HG02973 (cell line): ENCODE results near the gene DSTN.
A peak's percentile ranks its signal among the peaks of the same experiment; 100 is the strongest.

Source experiments
- ATAC-seq: cut with Tn5 transposase; IDR thresholded peaks from one replicate; pipeline ENCODE4 v1.9.1; 2021; ENCODE audit warnings: moderate library complexity; ENCODE audit not compliant: unreplicated experiment

Gene DSTN

DNA sequence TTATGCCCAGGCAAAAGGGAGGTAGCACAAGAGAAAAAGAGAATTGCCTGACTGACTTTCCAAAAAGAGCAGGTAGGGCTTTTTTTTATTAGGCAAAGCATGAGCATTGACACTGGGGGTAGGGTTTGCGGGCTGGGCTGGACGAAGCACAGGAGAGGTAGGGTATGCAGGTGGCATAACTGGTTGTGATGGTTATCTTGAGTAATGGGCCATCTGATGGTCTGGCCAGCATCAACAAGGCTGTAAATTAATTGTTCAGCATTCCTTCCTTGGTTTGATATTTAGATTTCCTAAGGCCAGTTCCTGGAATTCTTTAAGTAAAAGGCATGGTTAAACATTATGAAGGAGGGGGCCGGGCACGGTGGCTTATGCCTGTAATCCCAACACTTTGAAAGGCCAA, 24.7 kb upstream of the DSTN start:
- no peak for ATAC-seq

DNA sequence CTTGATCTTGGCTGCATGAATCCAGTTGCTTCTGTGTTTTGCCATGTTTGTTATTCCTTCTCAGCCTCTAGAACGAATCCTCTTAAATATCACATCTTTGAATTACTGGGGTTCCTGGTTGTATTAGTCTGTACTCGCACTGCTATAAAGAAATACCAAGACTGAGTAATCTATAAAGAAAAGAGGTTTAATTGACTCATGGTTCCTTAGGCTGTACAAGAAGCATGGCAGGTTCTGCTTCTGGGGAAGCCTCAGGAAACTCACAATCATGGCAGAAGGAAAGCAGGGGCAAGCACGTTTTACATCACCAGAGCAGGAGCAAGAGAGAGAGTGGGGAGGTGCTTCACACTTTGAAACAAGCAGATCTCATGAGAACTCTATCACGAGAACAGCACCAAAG, 20.7 kb upstream of the DSTN start:
- ATAC-seq = no peak

DNA sequence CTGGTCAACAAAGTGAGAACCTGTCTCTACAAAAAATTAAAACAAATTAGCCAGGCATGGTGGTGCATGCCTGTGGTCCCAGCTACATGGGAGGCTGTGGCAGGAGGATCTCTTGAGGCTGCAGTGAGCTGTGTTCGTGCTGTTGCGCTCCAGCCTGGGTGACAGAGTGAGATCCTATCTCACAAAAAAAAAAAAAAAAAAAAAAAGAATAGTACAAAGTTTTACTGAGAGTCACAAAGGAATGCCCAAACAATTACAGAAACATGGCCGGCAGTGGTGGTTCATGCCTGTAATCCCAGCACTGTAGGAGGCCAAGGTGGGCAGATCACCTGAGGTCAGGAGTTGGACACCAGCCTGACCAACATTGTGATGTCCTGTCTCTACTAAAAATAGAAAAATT, 14.8 kb upstream of the DSTN start:
- ATAC-seq = no peak

DNA sequence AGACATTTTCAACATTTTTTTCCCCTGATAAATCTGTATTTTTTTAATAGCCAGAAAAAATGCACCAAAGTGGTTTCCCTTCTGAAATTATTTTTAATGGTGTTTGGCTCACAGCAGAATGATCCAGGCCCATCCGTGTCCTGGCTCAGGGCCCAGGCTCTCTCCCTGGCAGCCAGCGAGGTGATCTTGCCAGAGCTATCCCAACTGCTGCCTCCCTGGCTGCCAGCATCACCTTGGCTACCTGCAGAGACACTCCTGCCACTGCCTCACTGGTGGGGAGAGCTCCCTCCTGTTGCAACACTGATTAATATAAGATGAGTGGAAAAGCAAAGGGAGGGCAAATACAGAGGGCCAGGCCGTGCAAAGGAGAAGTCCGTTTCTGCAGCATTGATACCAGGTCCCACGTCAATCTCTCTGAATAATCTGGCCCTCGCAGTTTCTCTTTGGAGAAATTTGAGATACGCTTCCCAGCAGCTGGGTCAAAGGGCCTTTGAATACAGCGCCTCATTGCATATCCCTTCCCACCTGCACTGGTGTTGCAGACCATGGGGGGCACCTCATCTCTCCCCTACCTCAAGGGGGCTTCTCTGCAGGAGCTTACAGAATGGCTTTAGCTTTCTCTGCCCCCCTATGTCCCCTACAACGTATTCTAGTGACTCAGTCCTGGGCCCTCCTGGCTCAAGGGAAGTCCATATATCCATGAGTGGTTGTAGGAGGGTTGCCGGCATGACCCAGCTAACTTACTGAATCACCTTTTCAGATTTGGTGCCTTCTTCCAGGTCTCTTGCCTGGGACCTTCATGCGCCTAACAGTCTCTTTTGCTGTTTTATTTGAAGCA, 12.8 kb upstream of the DSTN start:
- no peak for ATAC-seq

DNA sequence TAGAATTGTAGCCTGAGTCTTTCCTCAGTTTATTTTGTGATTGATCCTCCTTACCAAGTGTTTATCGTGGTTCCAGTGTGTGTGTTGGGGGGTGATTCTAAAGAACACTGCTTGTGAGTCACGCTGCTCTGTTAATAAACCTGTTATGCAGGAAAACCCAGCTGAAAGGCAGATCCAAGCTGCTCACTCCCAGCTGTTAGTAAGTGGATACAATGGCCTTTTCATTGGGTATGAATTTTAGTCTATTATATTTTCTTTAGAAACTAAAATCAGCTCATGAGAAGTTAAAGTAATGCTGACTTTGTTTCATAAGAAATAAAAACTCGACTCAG, 12.2 kb upstream of the DSTN start:
- ATAC-seq = no peak

DNA sequence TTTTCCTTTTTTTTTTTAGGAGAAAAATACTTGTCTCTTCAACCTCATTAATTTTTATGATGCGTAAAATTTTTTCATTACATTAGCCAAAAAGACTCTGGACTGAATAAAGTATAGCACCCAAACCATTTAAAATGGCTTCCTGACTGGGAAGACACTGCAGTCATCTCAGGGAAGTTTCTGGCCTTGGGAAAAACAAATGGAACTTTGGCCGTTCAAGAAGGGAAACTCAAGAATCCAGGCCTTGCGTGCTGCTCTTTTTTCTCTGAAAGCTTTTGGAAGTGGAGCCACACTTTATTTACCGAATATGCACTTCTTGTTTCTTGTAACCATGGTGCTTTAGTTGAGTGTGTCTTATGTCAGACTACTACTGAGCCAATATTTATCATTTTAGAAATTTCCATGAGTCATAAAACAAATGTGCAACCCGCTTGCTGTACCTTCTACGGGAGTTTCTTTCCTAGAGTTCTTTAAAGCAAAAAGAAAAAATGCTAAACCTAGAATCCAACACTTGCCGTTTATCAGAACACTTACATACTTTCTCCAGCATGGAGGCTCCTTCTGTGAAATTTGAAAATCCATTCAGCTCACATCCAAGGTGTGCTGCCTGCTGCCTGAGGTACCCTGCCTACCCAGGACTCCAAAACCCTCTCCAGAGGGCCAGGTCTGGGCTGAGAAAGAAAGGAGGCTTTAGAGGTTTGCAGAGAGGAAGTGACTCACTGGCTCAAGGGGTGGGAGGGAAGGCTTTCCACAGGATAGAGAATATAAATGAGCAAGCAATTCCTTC, 11.5 kb upstream of the DSTN start:
- no peak for ATAC-seq

DNA sequence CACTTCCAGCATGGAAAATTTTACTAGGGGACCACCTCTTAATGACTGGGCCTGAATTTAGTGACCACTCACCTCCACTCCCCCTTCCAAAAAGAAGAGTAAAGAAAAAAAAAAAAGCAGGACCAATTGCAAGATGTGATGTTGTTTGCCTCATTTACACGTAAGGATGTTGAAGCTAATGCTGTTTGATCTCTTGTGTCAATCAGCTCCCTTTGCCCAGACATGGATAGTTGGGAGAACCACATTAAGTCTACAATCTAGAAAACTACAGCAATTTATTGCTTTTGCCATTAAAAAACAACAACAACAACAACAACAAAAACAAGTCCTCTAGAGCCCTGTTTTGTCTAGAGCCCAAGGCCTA, 11.0 kb upstream of the DSTN start:
- no peak for ATAC-seq

DNA sequence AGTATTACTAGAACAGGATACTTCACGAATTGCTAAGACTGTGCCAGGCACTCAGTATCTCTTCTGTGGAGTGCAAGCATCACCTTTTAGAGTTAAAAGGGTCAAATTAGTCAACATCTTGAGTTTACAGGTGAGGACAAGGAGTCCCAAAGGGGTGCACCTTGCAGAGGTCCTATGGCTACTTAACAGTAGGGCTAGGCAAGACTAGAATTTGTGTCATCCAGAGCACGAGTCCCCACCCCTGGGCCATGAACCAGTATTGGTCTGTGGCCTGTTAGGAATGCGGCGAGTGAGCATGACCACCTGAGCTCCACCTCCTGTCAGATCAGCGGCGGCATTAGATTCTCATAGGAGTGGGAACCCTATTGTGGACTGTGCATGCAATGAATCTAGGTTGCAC, 10.5 kb upstream of the DSTN start:
- ATAC-seq = no peak

DNA sequence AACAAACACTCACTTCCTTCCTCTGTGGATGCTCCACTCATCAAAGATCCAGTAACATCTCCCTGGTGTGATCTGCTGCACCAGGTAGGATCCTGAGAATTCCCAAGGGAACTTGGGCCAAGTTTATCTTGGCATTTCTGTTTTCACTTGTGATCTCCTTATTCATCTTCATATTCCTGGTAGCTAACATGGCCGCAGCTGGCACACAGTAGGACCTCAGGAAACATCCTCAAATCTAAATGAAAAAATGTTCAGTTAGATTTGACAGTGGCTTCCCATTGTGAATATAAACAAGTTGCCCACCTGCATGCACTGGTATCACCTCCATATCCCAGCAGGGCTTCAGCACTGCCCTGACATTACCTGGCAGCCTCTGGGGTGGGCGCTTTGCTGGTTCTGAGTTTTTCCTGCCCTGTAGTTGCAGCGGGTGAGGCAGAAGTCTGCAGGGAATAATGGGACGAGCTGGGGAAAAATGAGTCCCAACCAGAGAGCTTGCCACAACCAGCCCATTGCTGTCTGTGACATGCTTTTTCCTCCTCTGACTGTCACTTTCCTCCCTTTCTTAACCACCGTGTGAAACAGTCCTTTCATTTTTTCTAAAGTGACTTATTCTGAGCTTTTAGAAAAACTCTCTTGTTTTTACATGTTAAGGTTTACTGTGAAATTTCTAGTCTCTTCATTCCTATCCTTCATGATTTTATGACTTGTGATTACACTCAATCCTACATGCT, 9.4 kb upstream of the DSTN start:
- no peak for ATAC-seq

DNA sequence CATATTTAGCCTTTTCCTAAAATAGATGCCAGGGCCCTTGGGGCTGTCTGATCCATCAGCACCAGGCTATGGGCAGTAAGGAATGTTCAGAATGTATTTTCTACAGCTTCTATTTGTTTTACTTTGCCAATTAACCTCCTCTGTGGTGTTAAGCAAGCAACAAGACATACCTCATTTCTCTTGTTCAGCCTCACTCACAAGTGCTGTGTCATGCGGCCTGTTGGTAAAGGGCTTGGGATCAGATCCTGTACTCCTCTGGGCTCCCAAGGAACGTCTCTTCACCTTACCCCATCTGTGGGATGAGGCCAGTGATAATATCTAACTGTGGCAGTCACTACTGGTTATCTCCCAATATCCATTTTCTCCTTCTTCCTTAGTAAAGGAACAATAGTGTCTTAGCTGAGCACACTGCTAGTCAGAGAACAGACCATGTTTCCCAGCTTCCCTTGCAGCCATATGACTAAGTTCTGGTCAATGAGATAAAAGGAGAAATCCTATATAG, 7.0 kb upstream of the DSTN start:
- ATAC-seq = no peak

DNA sequence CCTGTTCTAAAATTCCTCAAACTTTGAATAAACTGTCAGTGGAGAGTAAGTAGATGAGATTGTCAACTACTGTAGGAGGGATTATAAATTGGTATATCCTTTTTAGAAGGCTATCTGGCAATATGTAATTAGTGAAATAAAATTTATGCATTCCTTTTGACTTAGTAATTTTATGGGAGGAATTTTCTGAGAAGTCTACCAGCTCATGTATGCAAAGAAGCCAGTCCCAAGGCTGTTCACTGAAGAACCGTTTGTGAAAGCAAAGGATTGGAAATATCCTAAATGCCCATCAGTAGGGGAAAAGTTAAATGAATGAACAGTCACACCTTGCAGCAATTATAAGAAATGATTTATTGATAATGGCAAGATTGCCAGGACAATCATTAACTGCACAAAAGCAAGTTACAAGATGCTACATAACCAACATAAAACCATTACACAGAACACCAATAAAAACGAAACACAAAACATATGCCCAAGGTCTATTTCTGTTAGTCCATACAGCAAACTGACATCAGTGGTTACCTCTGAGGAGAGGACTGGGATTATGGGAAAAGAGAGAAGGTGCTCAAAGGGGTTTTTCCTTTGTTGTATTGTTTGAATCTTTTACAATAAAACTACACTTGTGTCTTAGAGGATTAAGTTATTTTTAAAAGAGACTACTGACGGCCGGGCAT, 4.6 kb upstream of the DSTN start:
- ATAC-seq = no peak

DNA sequence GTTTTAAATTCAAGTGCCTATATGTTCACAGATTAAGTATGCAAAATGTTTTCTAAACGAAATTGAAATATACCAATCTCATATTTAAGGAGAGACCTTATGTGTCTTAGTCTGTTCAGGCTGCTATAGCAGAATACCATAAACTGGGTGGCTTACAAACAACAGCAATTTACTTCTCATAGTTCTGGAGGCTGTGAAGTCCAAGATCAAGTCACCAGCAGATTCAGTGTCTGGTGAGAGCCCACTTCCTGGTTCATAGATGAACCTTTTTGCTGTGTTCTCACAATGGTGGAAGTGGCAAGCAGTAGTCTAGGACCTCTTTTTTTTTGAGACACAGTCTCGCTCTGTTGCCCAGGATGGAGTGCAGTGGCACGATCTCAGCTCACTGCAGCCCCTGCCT, 3.5 kb upstream of the DSTN start:
- ATAC-seq = no peak

DNA sequence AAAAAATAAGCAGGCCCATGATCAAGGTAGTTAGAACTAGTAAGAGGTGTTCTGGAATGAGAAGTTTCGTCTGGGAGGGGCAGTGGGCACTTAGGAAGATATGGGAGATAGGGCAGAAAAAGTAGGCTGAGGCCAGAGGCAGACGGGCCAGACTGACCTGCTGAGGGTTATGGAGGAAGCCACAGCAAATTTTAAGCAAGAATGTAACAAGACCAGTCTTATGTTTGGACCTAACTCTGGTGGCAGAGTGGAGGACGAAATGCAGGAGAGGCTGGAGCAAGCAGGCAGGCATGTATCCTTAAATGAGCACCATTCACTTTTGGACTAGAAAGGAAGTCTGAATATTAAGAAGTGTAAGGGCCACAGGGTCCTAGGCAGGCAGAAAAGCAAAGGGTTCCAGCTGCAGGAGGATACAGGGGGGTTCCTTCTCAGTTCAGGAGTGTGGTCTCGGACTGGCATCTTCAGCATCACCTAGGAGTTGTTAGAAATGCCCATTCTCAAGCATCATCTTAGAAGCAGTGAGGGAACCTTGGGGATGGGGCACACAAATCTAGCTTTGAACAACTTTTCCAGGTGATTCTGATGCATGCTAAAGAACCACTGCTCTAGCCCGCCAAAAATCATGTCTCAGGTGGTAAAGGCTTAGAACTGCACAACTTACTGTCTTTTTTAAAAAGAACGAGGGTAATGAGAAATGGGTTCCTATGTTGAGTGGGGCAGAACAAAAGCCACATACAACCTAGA, 1.7 kb upstream of the DSTN start:
- no peak for ATAC-seq

DNA sequence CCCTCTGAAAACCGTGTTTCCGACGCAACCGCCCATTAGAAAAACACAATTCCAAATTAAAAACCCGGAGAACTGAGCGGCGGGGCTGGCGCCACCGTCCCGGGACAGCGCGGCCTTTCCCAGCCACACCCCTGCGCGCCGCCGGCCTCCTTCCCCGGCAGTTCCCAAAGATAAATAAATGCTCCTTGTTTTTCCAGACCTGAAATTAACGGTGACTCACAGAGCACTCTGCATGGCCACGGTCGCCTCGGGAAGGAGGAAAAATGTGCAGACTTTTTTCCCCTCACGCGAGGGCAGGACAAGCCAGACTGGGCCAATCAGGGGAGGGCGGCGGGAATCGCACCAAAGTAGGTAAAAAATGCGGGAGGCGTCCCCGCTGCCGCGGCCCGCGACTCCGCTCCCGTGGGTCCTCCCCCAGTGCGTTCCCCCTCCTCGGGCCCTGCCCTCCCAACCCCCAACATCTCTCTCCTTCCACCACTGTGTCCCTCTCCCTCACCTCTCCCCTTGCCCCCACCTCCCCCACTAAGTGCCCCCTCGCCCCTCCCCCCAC, 828 bp upstream of the DSTN start:
- ATAC-seq = no peak

DNA sequence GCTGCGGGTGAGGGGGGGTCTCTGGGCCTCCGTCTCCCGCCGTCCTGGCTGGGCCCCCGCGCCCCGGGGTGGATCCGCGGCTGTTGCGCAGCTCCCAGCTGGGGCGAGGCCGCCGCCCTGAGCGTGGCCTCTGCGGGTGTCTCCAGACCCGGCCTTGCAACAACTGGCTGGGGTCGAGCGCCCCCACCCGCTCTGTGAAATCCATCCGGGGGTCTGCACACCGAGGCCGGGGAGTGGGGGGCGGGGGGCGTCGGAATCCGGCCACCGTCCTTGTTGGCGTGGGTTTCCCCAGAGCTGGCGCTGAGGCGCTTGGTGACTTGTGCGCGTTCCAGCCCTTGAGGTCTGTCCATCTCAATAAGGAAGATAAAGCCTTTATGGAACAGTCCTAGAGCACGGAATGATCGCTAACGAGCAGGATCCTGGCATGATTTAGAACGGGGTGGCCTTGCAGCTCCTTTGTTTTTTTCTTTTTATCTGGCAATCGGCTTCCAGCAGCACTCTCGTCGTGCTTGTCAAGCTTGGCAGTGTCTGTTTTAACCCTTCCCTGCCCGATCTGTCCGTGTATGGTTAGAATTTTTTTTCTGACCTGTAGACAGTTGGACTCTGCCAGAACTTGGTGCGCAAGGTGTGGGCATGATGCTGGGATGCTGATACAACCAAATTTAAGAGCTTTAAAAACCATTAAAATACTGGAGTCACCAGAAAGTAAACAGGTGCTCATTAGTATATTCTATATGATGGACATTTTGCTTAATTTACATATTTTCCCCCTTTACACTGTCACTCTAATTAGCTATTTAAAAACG, 675 bp downstream of the DSTN start:
- ATAC-seq = peak; percentile 36

DNA sequence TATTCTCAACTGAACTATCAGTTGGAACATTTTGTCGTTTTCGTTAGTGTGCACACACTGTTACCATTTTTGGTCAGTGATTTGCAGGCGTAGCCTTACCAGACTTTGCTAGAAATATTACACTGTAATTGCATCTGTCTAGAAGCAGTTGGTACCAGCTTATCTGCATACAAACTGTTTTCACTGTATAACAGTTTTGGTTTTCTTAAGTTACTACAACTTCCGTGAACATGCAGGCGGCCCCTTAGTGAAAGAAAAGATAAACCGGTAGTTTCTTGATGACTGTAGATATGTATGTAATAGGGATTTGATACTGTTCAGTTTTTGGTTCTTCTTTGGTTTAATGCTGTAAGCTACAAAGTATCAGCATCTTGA, 1.3 kb downstream of the DSTN start:
- no peak for ATAC-seq

DNA sequence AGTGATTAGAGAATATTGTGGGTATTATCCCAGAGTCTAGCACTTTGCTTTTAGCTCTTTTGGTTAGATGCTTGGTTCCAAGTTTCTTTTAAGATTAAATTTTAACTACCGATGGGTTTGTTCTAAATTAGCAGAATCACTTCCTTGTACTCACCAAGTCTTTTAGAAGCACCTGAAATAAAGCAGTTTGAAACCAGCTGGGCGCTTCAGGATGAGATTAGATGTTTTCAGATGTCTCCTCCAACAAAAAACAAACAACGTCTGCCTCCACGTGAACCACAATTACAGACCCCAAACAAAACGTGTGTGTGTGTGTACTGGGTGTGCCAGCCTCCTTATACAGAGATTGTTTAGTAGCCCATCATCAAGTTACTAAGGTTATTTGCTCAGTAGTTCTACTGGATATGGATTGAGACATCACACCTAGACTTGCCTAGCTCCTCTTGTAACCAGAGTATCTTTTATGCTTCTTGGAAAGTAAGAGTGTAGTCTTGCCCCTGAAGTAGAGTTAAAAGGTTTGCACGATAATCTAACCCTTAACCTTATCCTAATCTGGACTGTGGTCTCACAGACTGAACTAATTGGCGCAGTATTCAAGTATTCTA, 2.3 kb downstream of the DSTN start:
- ATAC-seq = no peak

DNA sequence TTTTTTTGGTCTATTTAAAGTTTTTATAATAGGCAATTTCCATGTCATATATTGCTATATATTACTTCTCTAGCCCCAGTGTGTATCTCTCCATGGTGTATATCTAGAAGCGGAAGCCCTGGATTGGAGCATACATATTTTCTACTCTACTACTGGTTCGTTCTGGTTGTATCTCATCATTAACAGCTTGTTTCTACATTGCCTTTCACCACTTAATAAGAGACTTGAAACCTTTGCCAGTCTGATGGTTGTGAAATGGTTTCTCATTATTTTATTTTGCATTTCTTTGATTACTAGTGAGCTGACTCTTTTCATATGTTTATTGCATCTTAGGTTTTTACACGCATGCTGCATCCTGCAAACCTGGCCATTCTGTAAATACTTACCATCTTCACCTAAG, 3.6 kb downstream of the DSTN start:
- no peak for ATAC-seq

DNA sequence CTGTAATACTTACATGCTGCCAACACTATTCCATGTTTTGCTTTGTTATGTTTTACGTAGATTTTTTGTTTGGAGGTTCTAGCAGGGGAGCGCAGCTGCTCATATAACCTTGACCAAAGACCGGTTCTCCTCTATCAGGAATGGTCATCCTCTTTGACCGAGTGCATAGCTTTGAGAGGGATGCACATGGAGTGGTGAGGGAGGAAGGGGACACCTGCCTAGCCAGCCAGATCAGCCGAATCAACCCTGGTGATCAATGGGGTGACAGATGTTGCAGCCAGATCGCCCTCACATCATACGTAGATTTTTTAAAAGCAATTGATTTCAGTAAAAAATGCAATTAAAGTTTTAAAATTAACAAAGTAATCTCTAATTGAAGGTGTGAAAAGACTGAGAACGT, 6.3 kb downstream of the DSTN start:
- ATAC-seq = no peak
